ENCODE results near the gene ZNF337.
"Not testable (repeated sequence)": the region's sequence is repeated elsewhere in the genome, so short reads cannot be mapped to it uniquely, and the experiment has no call there.

Gene ZNF337

GRCh38 chr20:25644814-25645213 lies 51.8 kb downstream of the ZNF337 start:
- H3K4me3 ChIP-seq (ENCODE audit: low read depth, low read length), result no peak overlapping the region
- TF ChIP-seq CTCF (IDR thresholded peaks at IDR 0.05; ENCODE audit: control insufficient read depth, extremely low read depth, insufficient read depth), result no peak
- DNase-seq (ENCODE audit: low read depth), result no peak

- no peak overlapping the region for H3K4me3 ChIP-seq (ENCODE audit: low read depth, low read length)
- TF ChIP-seq CTCF (IDR thresholded peaks at IDR 0.05; ENCODE audit: control insufficient read depth, extremely low read depth, insufficient read depth), result no peak
- no peak for DNase-seq (ENCODE audit: low read depth)
Observed at GRCh38 chr20:25643716-25644115, 52.9 kb downstream of the ZNF337 start.

- TF ChIP-seq CTCF (IDR thresholded peaks at IDR 0.05; ENCODE audit: control insufficient read depth, extremely low read depth, insufficient read depth), result no peak
- no peak for DNase-seq (ENCODE audit: low read depth)
- no peak overlapping the region for H3K4me3 ChIP-seq (ENCODE audit: low read depth, low read length)
Observed at GRCh38 chr20:25637247-25637646, 59.4 kb downstream of the ZNF337 start.

- DNase-seq (ENCODE audit: low read depth), result no peak
- no peak for TF ChIP-seq CTCF (IDR thresholded peaks at IDR 0.05; ENCODE audit: control insufficient read depth, extremely low read depth, insufficient read depth)
- no peak overlapping the region for H3K4me3 ChIP-seq (ENCODE audit: low read depth, low read length)
Observed at GRCh38 chr20:25632940-25633790, 63.5 kb downstream of the ZNF337 start.

GRCh38 chr20:25630615-25631014 lies 66.0 kb downstream of the ZNF337 start:
- DNase-seq (ENCODE audit: low read depth); H3K4me3 ChIP-seq (ENCODE audit: low read depth, low read length): not testable (repeated sequence)

GRCh38 chr20:25629816-25630499 lies 66.7 kb downstream of the ZNF337 start:
- no peak overlapping the region for H3K4me3 ChIP-seq (ENCODE audit: low read depth, low read length)
- no peak for DNase-seq (ENCODE audit: low read depth)
- no peak for TF ChIP-seq CTCF (IDR thresholded peaks at IDR 0.05; ENCODE audit: control insufficient read depth, extremely low read depth, insufficient read depth)

- no peak for TF ChIP-seq CTCF (IDR thresholded peaks at IDR 0.05; ENCODE audit: control insufficient read depth, extremely low read depth, insufficient read depth)
- H3K4me3 ChIP-seq (ENCODE audit: low read depth, low read length), result no peak overlapping the region
- DNase-seq (ENCODE audit: low read depth), result no peak
Observed at GRCh38 chr20:25626779-25627178, 69.9 kb downstream of the ZNF337 start.
